A204.1 (cell line): Measurements from ENCODE around the gene SUSD3.
A peak's percentile ranks its signal among the peaks of the same experiment; 100 is the strongest.
"Not testable (repeated sequence)": the region's sequence is repeated elsewhere in the genome, so short reads cannot be mapped to it uniquely, and the experiment has no call there.

ENCODE experiments used
- FAIRE-seq: peaks from 2 replicates; lab custom pipeline; 2012; peaks lifted over from hg19 to GRCh38; lab: Jason Lieb, UNC

SUSD3 gene

GRCh38 chr9:93093877-93094657 is 35.6 kb downstream of the SUSD3 start:
- FAIRE-seq = no peak

GRCh38 chr9:93094658-93095204 is 36.2 kb downstream of the SUSD3 start:
- FAIRE-seq = no peak

GRCh38 chr9:93095205-93096130 is 37.0 kb downstream of the SUSD3 start:
- FAIRE-seq = peak; percentile 41

- no peak for FAIRE-seq
Measured at GRCh38 chr9:93096131-93096802, 37.8 kb downstream of the SUSD3 start, which contains the start of gene CARD19. Gene CARD19 (plus strand): TSS chr9:93096217. CDS start chr9:93096346, 129 bp downstream.

GRCh38 chr9:93096811-93097382 is 38.4 kb downstream of the SUSD3 start:
- FAIRE-seq = no peak

- FAIRE-seq = no peak
Measured at GRCh38 chr9:93097511-93098201, 39.2 kb downstream of the SUSD3 start.

- FAIRE-seq = peak; percentile 82
Measured at GRCh38 chr9:93098236-93098946, 39.9 kb downstream of the SUSD3 start.

GRCh38 chr9:93099551-93100275 is 41.2 kb downstream of the SUSD3 start:
- no peak for FAIRE-seq

- FAIRE-seq = no peak
Measured at GRCh38 chr9:93100276-93100636, 41.8 kb downstream of the SUSD3 start.

GRCh38 chr9:93101086-93101485 is 42.6 kb downstream of the SUSD3 start:
- not testable (repeated sequence) for FAIRE-seq

GRCh38 chr9:93105620-93106019 is 47.1 kb downstream of the SUSD3 start:
- FAIRE-seq = no peak

- no peak for FAIRE-seq
Measured at GRCh38 chr9:93107151-93107824, 48.8 kb downstream of the SUSD3 start.

- no peak for FAIRE-seq
Measured at GRCh38 chr9:93107825-93108161, 49.3 kb downstream of the SUSD3 start.

- FAIRE-seq = no peak
Measured at GRCh38 chr9:93108291-93109041, 50.0 kb downstream of the SUSD3 start.

GRCh38 chr9:93110311-93110855 is 51.9 kb downstream of the SUSD3 start:
- no peak for FAIRE-seq

GRCh38 chr9:93111001-93111370 is 52.5 kb downstream of the SUSD3 start:
- no peak for FAIRE-seq

GRCh38 chr9:93111371-93112115 is 53.0 kb downstream of the SUSD3 start:
- FAIRE-seq = no peak
